AG08396 (cell line): ENCODE data around the gene PRR33.

Source experiments
- DNase-seq: peaks from one replicate; pipeline ENCODE4 v3.0.0; 2012; ENCODE audit warnings: low spot score, mixed read lengths

PRR33 gene

GRCh38 chr11:1916132-1916985, 24.7 kb upstream of the PRR33 start:
- no peak for DNase-seq

- no peak for DNase-seq
Observed at GRCh38 chr11:1915795-1916131, 24.1 kb upstream of the PRR33 start.

GRCh38 chr11:1913271-1914060, 21.8 kb upstream of the PRR33 start:
- DNase-seq = no peak

GRCh38 chr11:1912289-1912878, 20.7 kb upstream of the PRR33 start:
- DNase-seq = no peak

GRCh38 chr11:1909524-1909923, 17.8 kb upstream of the PRR33 start:
- no peak for DNase-seq

GRCh38 chr11:1908618-1909017, 16.9 kb upstream of the PRR33 start:
- no peak for DNase-seq

- no peak for DNase-seq
Observed at GRCh38 chr11:1906611-1907423, 15.1 kb upstream of the PRR33 start.

GRCh38 chr11:1906181-1906580, 14.5 kb upstream of the PRR33 start:
- DNase-seq = no peak

GRCh38 chr11:1899686-1900085, 8.0 kb upstream of the PRR33 start:
- DNase-seq = no peak

GRCh38 chr11:1899090-1899489, 7.4 kb upstream of the PRR33 start:
- no peak for DNase-seq

- no peak for DNase-seq
Observed at GRCh38 chr11:1896923-1897322, 5.2 kb upstream of the PRR33 start.

GRCh38 chr11:1896468-1896867, 4.8 kb upstream of the PRR33 start:
- no peak for DNase-seq

- DNase-seq = no peak
Observed at GRCh38 chr11:1894759-1895158, 3.1 kb upstream of the PRR33 start.

GRCh38 chr11:1893581-1894359, 2.1 kb upstream of the PRR33 start:
- no peak for DNase-seq

- DNase-seq = no peak
Observed at GRCh38 chr11:1892558-1892957, 863 bp upstream of the PRR33 start.

- DNase-seq = no peak
Observed at GRCh38 chr11:1892116-1892515, 421 bp upstream of the PRR33 start.

- DNase-seq = no peak
Observed at GRCh38 chr11:1890856-1891830, 552 bp downstream of the PRR33 start.

GRCh38 chr11:1889941-1890855, 1.5 kb downstream of the PRR33 start:
- peak; percentile 18 for DNase-seq
